Gastrocnemius medialis (tissue), 4 donors: ENCODE results near the gene CHEK2. TPM values are rescaled to one million over a fixed set of nuclear protein-coding genes. Genes with fewer than 3 reads are reported as not detected.

ENCODE experiments used
- ATAC-seq, 2 donors: fragments of 150-250 bp; one replicate each; pipeline ENCODE4 v1.9.1; 2016
- DNase-seq, 2 donors: peaks; one replicate each; pipeline ENCODE4 v3.0.0-alpha.2; 2019
- H3K27ac ChIP-seq, 4 donors: fragments of 200-600 bp; sonication (generic); 1 replicate in 1 of 4; 2 replicates in 3 of 4; pipeline ENCODE4 v1.5.1; 2016 to 2018; ENCODE audit warnings: mild to moderate bottlenecking in 2 of 4, moderate library complexity in 1 of 4
- H3K27me3 ChIP-seq, 3 donors: fragments of 200-600 bp; sonication (generic) in 2 of 3; 1 replicate in 1 of 3; 2 replicates in 2 of 3; pipeline versions ENCODE4 v1.5.1 to v1.6.0; 2016 to 2019; ENCODE audit warnings: mild to moderate bottlenecking in 1 of 3, moderate library complexity in 1 of 3
- H3K36me3 ChIP-seq, 2 donors: fragments of 200-600 bp; sonication (generic) in 1 of 2; one replicate each; pipeline ENCODE4 v1.5.1; 2017 to 2018
- H3K4me1 ChIP-seq, 2 donors: fragments of 200-600 bp; sonication (generic) in 1 of 2; one replicate each; pipeline ENCODE4 v1.5.1; 2016 to 2017; ENCODE audit warnings: mild to moderate bottlenecking in 2 of 2
- H3K4me3 ChIP-seq, 4 donors: fragments of 200-600 bp; sonication (generic) in 3 of 4; 1 replicate in 1 of 4; 2 replicates in 3 of 4; pipeline ENCODE4 v1.5.1; 2016 to 2019; ENCODE audit warnings: mild to moderate bottlenecking in 2 of 4
- H3K9me3 ChIP-seq, 3 donors: fragments of 200-600 bp; sonication (generic) in 2 of 3; 1 replicate in 1 of 3; 2 replicates in 2 of 3; pipeline ENCODE4 v1.5.1; 2016 to 2019
- CTCF ChIP-seq, 5 experiments: fragments of 450-650 bp in 3 of 5; fragments of 200-600 bp in 2 of 5; sonication (generic) in 2 of 5; IDR thresholded peaks in 4 of 5; conservative IDR thresholded peaks in 1 of 5; 1 replicate in 4 of 5; 2 replicates in 1 of 5; pipeline ENCODE4 v1.5.1; 2016 to 2019; ENCODE audit warnings: antibody characterized with exemption in 5 of 5, mild to moderate bottlenecking in 3 of 5, moderate library complexity in 3 of 5
- POLR2A ChIP-seq, 2 donors: fragments of 450-650 bp; IDR thresholded peaks; one replicate each; pipeline ENCODE4 v1.6.1; 2017; ENCODE audit warnings: antibody characterized with exemption in 2 of 2, mild to moderate bottlenecking in 2 of 2, moderate library complexity in 2 of 2
- in situ Hi-C, 4 donors: fragments of 200-750 bp; cut with MboI; loops; one replicate each; pipeline versions ENCODE4 v1.15.0 to v1.8.0; 2017; ENCODE audit warnings: low sequenced_read_pairs in 4 of 4
- intact Hi-C: fragments of 100-400 bp; cut with DNase I; formaldehyde crosslinking; loops from one replicate; pipeline ENCODE4 v1.15.1; 2023; ENCODE audit warnings: low total_unique reads
- total RNA-seq, 4 donors: library from RNA; depleted of rRNA; stranded (reverse); fragments of >200 nt; gene quantifications; one replicate each; pipeline versions ENCODE4 v1.1.0 to v1.2.3, GENCODE V29; 2016

CHEK2 gene
- total RNA-seq, 4 donors from 2014 or later: 0.58 to 5.7 (median 3.7) TPM

DNA sequence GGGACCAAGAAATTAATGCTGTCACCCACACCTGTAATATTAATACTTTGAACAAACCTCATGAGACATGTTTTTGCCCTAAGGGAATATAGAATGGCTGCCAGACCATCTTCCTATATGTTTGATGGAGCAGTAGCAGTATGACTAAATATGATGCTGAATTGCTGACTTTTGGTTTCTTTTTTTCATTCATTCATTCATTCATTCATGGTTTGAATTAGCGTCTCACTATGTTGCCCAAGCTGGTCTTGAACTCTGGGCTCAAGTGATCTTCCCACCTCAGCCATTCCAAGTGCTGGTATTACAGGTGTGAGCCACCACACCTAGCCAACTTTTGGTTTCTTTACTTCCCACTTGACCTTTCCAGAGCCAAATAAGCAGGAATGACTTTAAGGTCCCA lies 38.7 kb upstream of the CHEK2 start:
- TF ChIP-seq CTCF (IDR thresholded peaks at IDR 0.05 in 4 of 5, conservative IDR thresholded peaks at IDR 0.05 in 1 of 5) (no peak), POLR2A (IDR thresholded peaks at IDR 0.05) (no peak)
- H3K9me3 ChIP-seq: no peaks in the 10 kb centered on the region
- DNase-seq: no peak
- intact Hi-C loops: no loop called here
- in situ Hi-C loops: no loop called here
- H3K27ac ChIP-seq: peak overlapping the region in 1 of 4 donors; percentile 67
- peaks cover 16 to 17% of the 10 kb centered on the region in 2 donors for H3K4me1 ChIP-seq
- no peaks in the 10 kb centered on the region for H3K27me3 ChIP-seq
- peaks cover 0 to 53% of the 10 kb centered on the region in 2 donors for H3K36me3 ChIP-seq
- ATAC-seq: no peak
- no peak overlapping the region for H3K4me3 ChIP-seq

GRCh38 chr22:28779833-28780232 lies 38.2 kb upstream of the CHEK2 start:
- Histone ChIP-seq H3K27me3 (no peaks in the 10 kb centered on the region), H3K4me3 (no peak overlapping the region), H3K36me3 (peaks cover 0 to 53% of the 10 kb centered on the region in 2 donors), H3K27ac (peak overlapping the region in 3 of 4 donors; percentile 28 to 67 (median 59)), H3K9me3 (no peaks in the 10 kb centered on the region), H3K4me1 (peaks cover 17 to 18% of the 10 kb centered on the region in 2 donors)
- ATAC-seq (no peak), DNase-seq (no peak)
- intact Hi-C loops: no loop called here
- no peak for TF ChIP-seq CTCF (IDR thresholded peaks at IDR 0.05 in 4 of 5, conservative IDR thresholded peaks at IDR 0.05 in 1 of 5)
- TF ChIP-seq POLR2A (IDR thresholded peaks at IDR 0.05): no peak
- in situ Hi-C loops: no loop called here

GRCh38 chr22:28774378-28774777 lies 32.8 kb upstream of the CHEK2 start:
- Histone ChIP-seq H3K27me3 (no peaks in the 10 kb centered on the region), H3K27ac (peak overlapping the region in 2 of 4 donors; percentile 24 to 96), H3K4me1 (peaks cover 19 to 20% of the 10 kb centered on the region in 2 donors), H3K4me3 (no peak overlapping the region), H3K9me3 (no peaks in the 10 kb centered on the region), H3K36me3 (peaks cover 0 to 28% of the 10 kb centered on the region in 2 donors)
- no peak for ATAC-seq
- no peak for DNase-seq
- no peak for TF ChIP-seq POLR2A (IDR thresholded peaks at IDR 0.05)
- no peak for TF ChIP-seq CTCF (IDR thresholded peaks at IDR 0.05 in 4 of 5, conservative IDR thresholded peaks at IDR 0.05 in 1 of 5)
- in situ Hi-C loops: no loop called here
- intact Hi-C loops: no loop called here

- peaks cover 0 to 28% of the 10 kb centered on the region in 2 donors for H3K36me3 ChIP-seq
- TF ChIP-seq CTCF (IDR thresholded peaks at IDR 0.05 in 4 of 5, conservative IDR thresholded peaks at IDR 0.05 in 1 of 5): no peak
- TF ChIP-seq POLR2A (IDR thresholded peaks at IDR 0.05): no peak
- ATAC-seq (peak in 1 of 2 donors; percentile 2), DNase-seq (no peak)
- no peaks in the 10 kb centered on the region for H3K9me3 ChIP-seq
- peak overlapping the region; percentile 89 to 99 (median 94) for H3K27ac ChIP-seq
- in situ Hi-C loops (no loop called here), intact Hi-C loops (no loop called here)
- no peaks in the 10 kb centered on the region for H3K27me3 ChIP-seq
- peaks cover 16% of the 10 kb centered on the region in 2 donors for H3K4me1 ChIP-seq
- H3K4me3 ChIP-seq: peak overlapping the region; percentile 71 to 92 (median 78)
These were observed 31.8 kb upstream of the CHEK2 start for GRCh38 chr22:28773461-28773867.
